HG02943 (cell line): Measurements from ENCODE around the gene BNIP5.

Source experiments
- ATAC-seq: cut with Tn5 transposase; IDR thresholded peaks from one replicate; pipeline ENCODE4 v1.9.1; 2021; ENCODE audit warnings: mild to moderate bottlenecking, low read depth, moderate library complexity; ENCODE audit not compliant: unreplicated experiment

The BNIP5 gene

GRCh38 chr6:36301085-36301658 is 35.5 kb downstream of the BNIP5 start:
- no peak for ATAC-seq

- ATAC-seq, result no peak
Observed at GRCh38 chr6:36298027-36298426, 38.7 kb downstream of the BNIP5 start.

- ATAC-seq, result no peak
Observed at GRCh38 chr6:36297511-36297910, 39.2 kb downstream of the BNIP5 start.

GRCh38 chr6:36297051-36297450 is 39.6 kb downstream of the BNIP5 start:
- no peak for ATAC-seq

GRCh38 chr6:36296240-36296639 is 40.4 kb downstream of the BNIP5 start:
- no peak for ATAC-seq

DNA sequence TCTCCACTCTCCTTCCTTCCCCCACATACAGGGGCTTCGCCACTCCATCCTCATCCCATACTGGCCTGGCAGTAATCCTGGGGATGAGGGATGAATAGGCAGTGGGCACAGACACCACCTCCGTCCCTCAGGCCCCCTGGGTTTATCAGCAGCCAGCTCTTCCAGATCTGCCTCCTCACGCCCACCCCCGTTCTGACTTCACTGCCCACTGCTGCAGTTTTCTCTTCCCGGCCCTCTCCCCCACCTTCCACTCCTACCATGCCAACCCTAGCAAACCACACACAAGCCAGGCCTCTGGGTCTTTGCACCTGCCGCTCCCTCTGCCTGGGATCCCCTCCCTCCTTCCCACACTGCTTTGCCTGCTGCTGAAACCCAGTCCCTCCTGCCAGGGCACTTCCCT is 44.5 kb downstream of the BNIP5 start:
- ATAC-seq, result no peak

GRCh38 chr6:36290668-36291620 is 45.7 kb downstream of the BNIP5 start:
- ATAC-seq, result no peak

- ATAC-seq, result no peak
Observed at GRCh38 chr6:36289281-36289878, 47.3 kb downstream of the BNIP5 start.

DNA sequence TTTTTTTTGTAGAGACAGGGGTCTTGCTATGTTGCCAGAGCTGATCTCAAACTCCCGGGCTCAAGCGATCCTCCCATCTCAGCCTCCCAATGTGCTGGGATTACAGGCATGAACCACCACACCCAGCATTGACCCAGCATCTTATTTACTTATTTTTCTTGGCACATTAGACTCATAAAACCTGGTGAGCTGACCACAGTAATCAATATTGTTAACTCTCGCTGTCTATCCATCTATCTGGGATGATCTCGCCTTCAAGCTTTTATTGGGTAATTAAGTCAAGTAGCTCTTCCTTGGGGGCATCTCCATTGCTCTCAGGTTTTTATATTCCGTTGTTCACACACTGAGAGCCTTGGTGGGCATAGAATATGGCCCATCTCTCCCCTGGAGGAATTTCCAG is 49.8 kb downstream of the BNIP5 start:
- ATAC-seq, result no peak

GRCh38 chr6:36285797-36286196 is 50.9 kb downstream of the BNIP5 start:
- no peak for ATAC-seq

DNA sequence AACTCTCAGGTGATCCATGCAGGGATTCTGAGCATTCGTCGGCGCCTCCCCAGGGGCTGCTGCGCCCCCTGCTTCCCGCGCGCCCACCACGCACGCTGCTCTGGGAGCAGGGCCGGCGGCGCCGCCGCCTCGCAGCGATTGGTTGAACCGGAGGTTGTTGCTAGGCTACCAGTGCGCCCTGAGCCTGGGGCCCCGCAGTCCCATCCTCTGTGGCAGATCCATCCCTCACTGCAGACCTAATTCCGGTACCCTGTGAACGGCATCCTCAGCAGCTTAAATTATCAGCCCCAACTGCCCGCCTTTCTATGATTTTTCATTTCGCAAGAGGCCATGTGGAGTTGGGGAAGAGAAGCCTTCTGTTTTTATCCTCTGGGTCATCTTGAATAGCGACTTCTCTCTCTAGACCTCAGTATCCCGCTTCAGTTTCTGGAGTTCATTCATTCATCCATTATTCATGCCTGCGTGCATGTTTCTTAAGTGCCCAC is 51.5 kb downstream of the BNIP5 start:
- ATAC-seq, result no peak

GRCh38 chr6:36284359-36284758 is 52.3 kb downstream of the BNIP5 start:
- no peak for ATAC-seq

DNA sequence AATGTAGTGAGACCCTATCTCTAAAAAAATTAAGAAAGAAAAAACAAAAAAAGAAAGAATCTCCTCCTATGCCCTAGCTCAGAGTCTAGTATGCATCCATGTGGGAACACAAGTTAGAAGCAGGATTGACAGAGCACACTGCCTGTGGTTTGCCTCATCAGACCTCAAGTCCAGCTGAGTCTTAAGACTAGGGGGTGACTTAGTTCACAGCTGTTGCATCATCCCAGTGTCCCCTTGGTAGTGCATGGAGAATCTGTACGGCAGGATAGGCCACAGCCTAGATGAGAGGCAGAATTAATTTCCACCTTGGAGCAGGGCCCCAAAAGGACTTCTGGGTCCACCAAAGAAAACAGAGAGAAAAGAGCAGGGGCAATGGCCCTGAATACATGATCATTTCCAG is 53.1 kb downstream of the BNIP5 start:
- ATAC-seq, result no peak

- ATAC-seq, result no peak
Observed at GRCh38 chr6:36280983-36281382, 55.7 kb downstream of the BNIP5 start.

DNA sequence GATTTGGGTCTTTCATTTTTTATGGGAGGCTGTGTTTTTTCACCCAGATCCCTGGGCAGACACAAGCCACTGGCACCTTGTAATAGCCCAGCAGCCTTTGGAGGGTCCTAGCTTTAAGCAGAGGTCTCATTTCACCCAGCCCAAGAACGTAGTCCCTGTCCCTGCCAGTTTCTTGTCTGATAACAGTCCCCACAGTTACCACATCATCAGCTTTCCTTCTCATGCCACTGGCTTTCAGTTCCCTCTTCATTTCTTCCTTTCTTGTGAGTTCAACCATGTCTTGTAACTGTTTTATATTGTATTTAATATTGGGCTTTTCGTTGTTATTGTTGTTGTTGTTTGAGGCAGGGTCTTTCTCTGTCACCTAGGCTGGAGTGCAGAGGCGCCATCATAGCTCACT is 56.2 kb downstream of the BNIP5 start:
- no peak for ATAC-seq

DNA sequence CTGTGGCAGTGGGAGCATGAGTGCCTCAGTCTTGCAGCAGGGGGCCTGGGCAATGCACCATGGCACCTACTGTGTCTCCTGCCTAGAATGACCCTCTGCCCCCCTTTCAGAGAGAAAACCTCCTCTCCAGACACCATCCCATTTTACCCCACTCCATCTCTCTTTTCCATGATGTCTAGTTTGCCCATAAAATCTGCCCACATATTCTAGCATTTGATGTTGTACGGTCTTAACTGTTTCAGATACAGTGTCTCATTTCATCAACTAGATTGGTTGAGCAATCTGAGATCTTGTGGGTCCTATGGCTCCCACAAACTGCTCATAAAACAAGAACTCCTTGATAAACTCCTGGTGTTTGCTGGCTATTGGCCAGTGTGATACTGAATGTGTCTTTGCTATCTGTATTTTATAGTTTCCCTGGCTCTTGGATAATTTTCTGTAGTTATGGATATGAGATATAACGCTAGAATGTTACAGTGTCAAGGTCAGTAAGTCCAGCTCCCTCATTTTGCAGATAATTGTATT is 58.7 kb downstream of the BNIP5 start:
- no peak for ATAC-seq

DNA sequence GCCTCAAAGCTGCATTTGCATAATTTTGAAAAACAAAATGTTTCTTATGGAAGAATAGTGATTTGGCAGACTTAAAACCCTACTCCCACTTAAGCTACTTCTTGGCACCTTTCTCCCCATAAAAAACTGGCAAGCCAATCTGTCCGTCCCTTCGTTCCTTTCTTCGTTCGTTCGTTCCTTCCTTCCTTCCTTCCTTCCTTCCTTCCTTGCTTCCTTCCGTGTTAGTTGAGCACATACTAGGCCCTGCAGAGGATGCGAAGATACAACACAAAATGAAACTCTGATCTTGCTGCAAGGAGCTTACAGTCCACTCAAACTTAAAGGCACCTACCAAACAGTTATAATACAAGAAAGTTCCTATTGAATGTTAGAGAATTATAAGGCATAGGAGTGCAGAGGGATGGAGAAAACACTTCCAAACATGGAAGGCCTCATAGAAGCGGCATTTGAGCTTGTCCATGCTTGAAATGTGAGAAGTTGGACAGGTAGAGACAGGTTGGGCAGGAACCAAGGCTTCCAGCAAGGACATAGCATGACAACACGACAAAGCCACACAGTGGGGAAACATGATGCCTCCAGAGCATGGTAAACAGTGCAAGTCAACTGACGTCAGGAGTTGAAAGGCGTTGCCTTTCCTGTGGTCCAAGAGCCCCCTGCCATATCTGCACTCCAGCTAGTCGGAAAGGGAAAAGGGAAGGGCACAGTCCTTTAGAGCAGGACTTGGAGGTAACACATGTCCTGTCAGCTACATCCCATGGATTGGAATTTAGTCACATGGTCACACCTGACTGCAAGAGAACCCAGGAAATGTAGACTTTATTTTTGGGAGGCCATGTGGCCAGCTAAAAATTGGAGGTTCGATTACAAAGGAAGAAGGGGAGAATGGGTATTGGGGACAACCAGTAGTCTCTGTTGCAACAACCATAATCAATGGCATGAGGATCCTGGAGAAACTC is 59.8 kb downstream of the BNIP5 start:
- ATAC-seq, result no peak

DNA sequence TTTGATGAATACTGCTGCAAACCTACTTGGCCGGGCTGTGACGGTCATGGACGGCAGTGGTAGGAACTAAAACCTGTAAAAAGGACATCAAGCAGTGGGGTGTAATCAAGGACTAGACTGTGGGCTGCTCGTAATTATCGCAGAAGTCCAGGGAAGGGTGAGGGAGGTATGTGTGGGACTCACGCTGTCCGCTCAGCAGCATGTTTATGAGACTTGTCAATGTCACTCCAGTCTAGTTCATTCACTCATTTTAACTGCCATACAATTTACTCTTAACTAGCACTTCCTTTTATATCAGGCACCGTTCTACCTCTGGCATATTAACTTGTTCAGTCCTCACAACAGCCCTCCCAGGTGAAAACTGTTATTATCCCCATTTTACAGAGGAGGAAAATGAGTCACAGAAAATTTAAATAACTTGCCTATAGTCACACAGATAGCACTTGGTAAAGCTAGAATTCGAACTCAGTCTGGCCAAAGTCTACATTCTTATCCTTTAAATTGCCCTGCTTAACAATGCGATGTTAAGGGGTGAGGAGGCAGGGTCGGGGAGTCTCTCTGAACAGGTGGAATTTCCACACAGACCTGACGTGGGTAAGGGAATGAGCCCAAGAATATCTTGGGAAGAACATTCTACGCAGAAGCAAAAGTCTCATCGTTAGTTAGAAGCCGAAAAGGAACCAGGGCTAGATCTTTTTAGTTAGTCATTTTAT is 62.7 kb downstream of the BNIP5 start:
- no peak for ATAC-seq

DNA sequence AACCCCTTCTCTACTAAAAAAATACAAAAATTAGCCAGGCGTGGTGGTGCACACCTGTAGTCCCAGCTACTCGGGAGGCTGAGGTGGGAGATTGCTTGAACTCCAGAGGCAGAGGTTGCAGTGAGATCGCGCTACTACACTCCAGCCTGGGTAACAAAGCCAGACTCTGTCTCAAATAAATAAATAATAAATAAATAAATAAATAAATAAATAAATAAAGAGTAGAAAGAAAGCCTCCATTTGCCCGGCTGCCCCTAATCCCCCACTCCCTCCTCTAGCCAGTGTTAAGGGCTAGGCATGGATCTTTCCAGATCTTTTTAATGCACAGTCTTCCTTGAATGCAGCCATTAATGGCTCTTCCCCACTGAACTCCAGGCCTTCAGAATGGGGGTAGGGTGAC is 63.6 kb downstream of the BNIP5 start:
- no peak for ATAC-seq

DNA sequence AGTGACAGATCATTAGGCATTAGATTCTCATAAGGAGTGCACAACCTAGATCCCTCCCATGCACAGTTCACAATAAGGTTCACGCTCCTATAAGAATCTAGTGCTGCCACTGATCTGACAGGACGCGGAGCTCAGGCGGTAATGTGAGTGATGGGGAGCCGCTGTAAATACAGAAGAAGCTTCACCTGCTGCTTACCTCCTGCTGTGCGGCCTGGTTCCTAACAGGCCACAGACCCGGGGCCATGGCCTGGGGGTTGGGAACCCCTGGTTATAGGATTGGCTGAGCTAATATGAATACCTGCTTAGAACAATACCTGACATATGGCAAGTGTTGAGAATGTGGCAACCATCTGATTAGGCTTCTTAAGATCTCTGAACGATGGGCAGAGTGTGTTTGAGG is 64.5 kb downstream of the BNIP5 start:
- ATAC-seq, result no peak
